ENCODE data around the gene TRMT13. TPM values are rescaled to one million over a fixed set of nuclear protein-coding genes. Genes with fewer than 3 reads are reported as not detected.

TRMT13 gene
- total and polyA plus RNA-seq, 2 of the 13 experiments (the other 11 are each of a cell fraction or from before 2014, with no cell fraction given), result 10.0 to 12.4 TPM

DNA sequence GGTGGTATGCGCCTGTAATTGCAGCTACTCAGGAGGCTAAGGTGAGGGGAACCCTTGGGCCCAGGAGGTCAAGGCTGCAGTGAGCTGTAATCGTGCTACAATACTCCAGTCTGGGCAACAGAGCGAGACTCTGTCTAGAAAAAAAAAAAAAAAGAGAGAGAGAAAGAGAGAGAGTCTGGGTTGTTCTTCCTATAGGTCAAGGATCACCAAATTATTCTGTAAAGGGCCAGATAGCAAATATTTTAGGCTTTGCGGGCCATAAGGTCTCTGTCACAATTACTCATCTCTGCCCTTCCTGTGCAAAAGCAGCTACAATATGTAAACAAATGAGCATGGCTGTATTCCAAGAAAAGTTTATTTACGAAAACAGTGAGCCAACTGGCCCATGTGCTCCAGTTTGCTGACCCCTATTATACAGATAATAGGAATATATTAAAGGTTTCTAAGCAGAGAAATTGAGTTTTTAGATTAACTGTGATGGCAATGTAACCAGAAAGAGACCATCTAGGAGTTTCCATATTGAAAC is 2.3 kb upstream of the TRMT13 start (continued):
- no peak for TF ChIP-seq ZNF382 (CRISPR knock-in tag; IDR thresholded peaks at IDR 0.05; ENCODE audit: borderline replicate concordance)
- no peak for TF ChIP-seq ELF3 (CRISPR knock-in tag; IDR thresholded peaks at IDR 0.05)
- TF ChIP-seq FOXJ3 (CRISPR knock-in tag; IDR thresholded peaks at IDR 0.05; ENCODE audit: borderline replicate concordance), result no peak; the same call in 1 of the 2 replicates
- TF ChIP-seq, protein P1, sequence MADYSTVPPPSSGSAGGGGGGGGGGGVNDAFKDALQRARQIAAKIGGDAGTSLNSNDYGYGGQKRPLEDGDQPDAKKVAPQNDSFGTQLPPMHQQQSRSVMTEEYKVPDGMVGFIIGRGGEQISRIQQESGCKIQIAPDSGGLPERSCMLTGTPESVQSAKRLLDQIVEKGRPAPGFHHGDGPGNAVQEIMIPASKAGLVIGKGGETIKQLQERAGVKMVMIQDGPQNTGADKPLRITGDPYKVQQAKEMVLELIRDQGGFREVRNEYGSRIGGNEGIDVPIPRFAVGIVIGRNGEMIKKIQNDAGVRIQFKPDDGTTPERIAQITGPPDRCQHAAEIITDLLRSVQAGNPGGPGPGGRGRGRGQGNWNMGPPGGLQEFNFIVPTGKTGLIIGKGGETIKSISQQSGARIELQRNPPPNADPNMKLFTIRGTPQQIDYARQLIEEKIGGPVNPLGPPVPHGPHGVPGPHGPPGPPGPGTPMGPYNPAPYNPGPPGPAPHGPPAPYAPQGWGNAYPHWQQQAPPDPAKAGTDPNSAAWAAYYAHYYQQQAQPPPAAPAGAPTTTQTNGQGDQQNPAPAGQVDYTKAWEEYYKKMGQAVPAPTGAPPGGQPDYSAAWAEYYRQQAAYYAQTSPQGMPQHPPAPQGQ (CRISPR knock-in tag; IDR thresholded peaks at IDR 0.05; ENCODE audit: borderline replicate concordance), result no peak
- peak; percentile 75 for TF ChIP-seq LCORL (IDR thresholded peaks at IDR 0.05)
- no peak; the same call in 1 of the 2 replicates for TF ChIP-seq LCORL (CRISPR knock-in tag; IDR thresholded peaks at IDR 0.05)
- TF ChIP-seq MNT (IDR thresholded peaks at IDR 0.05), result peak; percentile 65
- no peak for TF ChIP-seq RFX1 (IDR thresholded peaks at IDR 0.05)
- 0 out of 2 replicates have a peak, but pooled peaks have one; percentile 55 for TF ChIP-seq ZNF878 (CRISPR knock-in tag; IDR thresholded peaks at IDR 0.05)
- no peak for TF ChIP-seq EHMT2 (IDR thresholded peaks at IDR 0.05; ENCODE audit: borderline replicate concordance, low read depth, low read length)
- TF ChIP-seq HNF4A (CRISPR knock-in tag; IDR thresholded peaks at IDR 0.05), result peak; percentile 18; the same call in 1 of the 2 replicates
- no peak for TF ChIP-seq ZNF546 (CRISPR knock-in tag; conservative IDR thresholded peaks at IDR 0.05)
- no peak for TF ChIP-seq HNRNPUL1 (IDR thresholded peaks at IDR 0.05; ENCODE audit: low read depth, low read length)
- peak; percentile 26; the same call in 1 of the 2 replicates for TF ChIP-seq HMG20A (CRISPR knock-in tag; IDR thresholded peaks at IDR 0.05; ENCODE audit: borderline replicate concordance)
- TF ChIP-seq SUZ12 (IDR thresholded peaks at IDR 0.05; ENCODE audit: low read depth, low read length), result no peak
- TF ChIP-seq, protein P2, sequence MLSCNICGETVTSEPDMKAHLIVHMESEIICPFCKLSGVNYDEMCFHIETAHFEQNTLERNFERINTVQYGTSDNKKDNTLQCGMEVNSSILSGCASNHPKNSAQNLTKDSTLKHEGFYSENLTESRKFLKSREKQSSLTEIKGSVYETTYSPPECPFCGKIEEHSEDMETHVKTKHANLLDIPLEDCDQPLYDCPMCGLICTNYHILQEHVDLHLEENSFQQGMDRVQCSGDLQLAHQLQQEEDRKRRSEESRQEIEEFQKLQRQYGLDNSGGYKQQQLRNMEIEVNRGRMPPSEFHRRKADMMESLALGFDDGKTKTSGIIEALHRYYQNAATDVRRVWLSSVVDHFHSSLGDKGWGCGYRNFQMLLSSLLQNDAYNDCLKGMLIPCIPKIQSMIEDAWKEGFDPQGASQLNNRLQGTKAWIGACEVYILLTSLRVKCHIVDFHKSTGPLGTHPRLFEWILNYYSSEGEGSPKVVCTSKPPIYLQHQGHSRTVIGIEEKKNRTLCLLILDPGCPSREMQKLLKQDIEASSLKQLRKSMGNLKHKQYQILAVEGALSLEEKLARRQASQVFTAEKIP (CRISPR knock-in tag; IDR thresholded peaks at IDR 0.05; ENCODE audit: borderline replicate concordance), result no peak
- TF ChIP-seq SALL1 (CRISPR knock-in tag; IDR thresholded peaks at IDR 0.05), result peak; percentile 45; the same call in 1 of the 2 replicates
- no peak for TF ChIP-seq HINFP (CRISPR knock-in tag; IDR thresholded peaks at IDR 0.05; ENCODE audit: low read depth)
- TF ChIP-seq HMGA1 (CRISPR knock-in tag; conservative IDR thresholded peaks at IDR 0.05), result no peak
- peak; percentile 49; the same call in 1 of the 2 replicates for TF ChIP-seq ZBTB20 (CRISPR knock-in tag; IDR thresholded peaks at IDR 0.05; ENCODE audit: borderline replicate concordance, low read depth)
- TF ChIP-seq MAFG (CRISPR knock-in tag; IDR thresholded peaks at IDR 0.05), result no peak
- TF ChIP-seq ZNF10 (CRISPR knock-in tag; IDR thresholded peaks at IDR 0.05; ENCODE audit: borderline replicate concordance, low read depth), result no peak
- no peak for TF ChIP-seq ZFAT (CRISPR knock-in tag; conservative IDR thresholded peaks at IDR 0.05)
- no peak for TF ChIP-seq U2AF2 (IDR thresholded peaks at IDR 0.05; ENCODE audit: low read depth, low read length)
- no peak for TF ChIP-seq ZNF180 (CRISPR knock-in tag; IDR thresholded peaks at IDR 0.05; ENCODE audit: borderline replicate concordance, low read depth)

All from HepG2 (cell line).